HepG2 (cell line): ENCODE results near the gene ELP5. TPM values are rescaled to one million over a fixed set of nuclear protein-coding genes. Genes with fewer than 3 reads are reported as not detected.

ENCODE experiments used
- AGO1 ChIP-seq: fragments of 200-400 bp; formaldehyde crosslinking; IDR thresholded peaks from 2 replicates; pipeline ENCODE4 v1.6.1; 2017; ENCODE audit warnings: mild to moderate bottlenecking, low read depth, low read length, moderate library complexity; ENCODE audit not compliant: poor library complexity, severe bottlenecking
- DMTF1 ChIP-seq: sonication (generic); formaldehyde crosslinking; IDR thresholded peaks from 2 replicates; pipeline ENCODE4 v1.4.0; 2020; ENCODE audit warnings: mild to moderate bottlenecking, missing genetic modification reagents
- ETV5 ChIP-seq: IDR thresholded peaks from 2 replicates; pipeline ENCODE4 v1.6.1; 2018; ENCODE audit warnings: missing biosample characterization, missing genetic modification reagents, inconsistent platforms, borderline replicate concordance
- FOXJ3 ChIP-seq: sonication (generic); formaldehyde crosslinking; IDR thresholded peaks from 2 replicates; pipeline ENCODE4 v1.4.0; 2020; ENCODE audit warnings: missing genetic modification reagents, mild to moderate bottlenecking, borderline replicate concordance
- FOXP1 ChIP-seq, 2 experiments: fragments of 450-650 bp in 1 of 2; IDR thresholded peaks; 2 replicates each; pipeline ENCODE4 v1.6.1; 2017 to 2018; ENCODE audit warnings: antibody characterized with exemption in 1 of 2
- GATAD2A ChIP-seq: IDR thresholded peaks from 2 replicates; pipeline ENCODE4 v1.6.1; 2016
- GTF2F1 ChIP-seq: fragments of 150-350 bp; IDR thresholded peaks from 2 replicates; pipeline ENCODE4 v1.6.1; 2014; ENCODE audit warnings: low read length
- NFRKB ChIP-seq: fragments of 450-650 bp; IDR thresholded peaks from 2 replicates; pipeline ENCODE4 v1.6.1; 2017
- NFYC ChIP-seq: IDR thresholded peaks from 2 replicates; pipeline ENCODE4 v1.6.1; 2016; ENCODE audit warnings: missing genetic modification reagents, missing compliant biosample characterization
- PAWR ChIP-seq: sonication (generic); formaldehyde crosslinking; IDR thresholded peaks from 2 replicates; pipeline ENCODE4 v1.4.0; 2020; ENCODE audit warnings: missing genetic modification reagents, mild to moderate bottlenecking, borderline replicate concordance
- PAX8 ChIP-seq: sonication (generic); formaldehyde crosslinking; IDR thresholded peaks from 2 replicates; pipeline ENCODE4 v1.8.0; 2022; ENCODE audit warnings: mild to moderate bottlenecking, missing genetic modification reagents, borderline replicate concordance
- PRPF4 ChIP-seq: fragments of 200-400 bp; formaldehyde crosslinking; IDR thresholded peaks from 2 replicates; pipeline ENCODE4 v1.6.1; 2016; ENCODE audit warnings: low read length, low read depth; ENCODE audit not compliant: poor library complexity, severe bottlenecking
- SKI ChIP-seq: fragments of 450-650 bp; IDR thresholded peaks from one replicate; pipeline ENCODE4 v1.6.1; 2018; ENCODE audit warnings: mild to moderate bottlenecking; ENCODE audit not compliant: partially characterized antibody
- TFE3 ChIP-seq: IDR thresholded peaks from 2 replicates; pipeline ENCODE4 v1.6.1; 2016
- ZFAT ChIP-seq: sonication (generic); formaldehyde crosslinking; conservative IDR thresholded peaks from 2 replicates; pipeline ENCODE4 v1.8.1; 2023; ENCODE audit warnings: missing genetic modification reagents, inconsistent platforms
- ZFX ChIP-seq: sonication (generic); formaldehyde crosslinking; IDR thresholded peaks from 2 replicates; pipeline ENCODE4 v1.4.0; 2020; ENCODE audit warnings: mild to moderate bottlenecking, low read depth, missing genetic modification reagents, moderate library complexity
- ZNF282 ChIP-seq: fragments of 450-650 bp; IDR thresholded peaks from 2 replicates; pipeline ENCODE4 v1.6.1; 2018; ENCODE audit not compliant: partially characterized antibody
- ZNF615 ChIP-seq: sonication (generic); formaldehyde crosslinking; IDR thresholded peaks from 2 replicates; pipeline ENCODE4 v1.5.0; 2020; ENCODE audit warnings: mild to moderate bottlenecking, missing genetic modification reagents, borderline replicate concordance
- ZNF75D ChIP-seq: sonication (generic); formaldehyde crosslinking; IDR thresholded peaks from 2 replicates; pipeline ENCODE4 v1.8.1; 2023; ENCODE audit warnings: missing genetic modification reagents, mild to moderate bottlenecking, borderline replicate concordance
- ZNF83 ChIP-seq: sonication (generic); formaldehyde crosslinking; IDR thresholded peaks from 2 replicates; pipeline ENCODE4 v1.4.0; 2020; ENCODE audit warnings: missing genetic modification reagents, mild to moderate bottlenecking, borderline replicate concordance
- ZSCAN22 ChIP-seq: sonication (generic); formaldehyde crosslinking; IDR thresholded peaks from 2 replicates; pipeline ENCODE4 v1.4.0; 2020; ENCODE audit warnings: mild to moderate bottlenecking, missing genetic modification reagents
- ZSCAN9 ChIP-seq: IDR thresholded peaks from 2 replicates; pipeline ENCODE4 v1.6.1; 2016; ENCODE audit warnings: borderline replicate concordance
- polyA plus RNA-seq, 8 experiments: library from polyadenylated mRNA; depleted of rRNA in 3 of 8; stranded (reverse) in 7 of 8; unstranded in 1 of 8; fragments of >200 nt; fragmentation: Illumina TruSeq in 4 of 8; extraction: Trizol in 4 of 8; gene quantifications; 2 replicates each; pipeline versions ENCODE4 v1.2.1 to v1.2.3, GENCODE V29; 2011 to 2016; ENCODE audit warnings: low read depth in 4 of 8, missing spikeins in 1 of 8, mixed read lengths in 1 of 8; ENCODE audit not compliant: insufficient read depth in 1 of 8
- total RNA-seq, 5 experiments: library from RNA; depleted of rRNA; stranded (reverse); fragments of >200 nt; fragmentation: Illumina TruSeq; extraction: Trizol; gene quantifications; 2 replicates each; pipeline ENCODE4 v1.2.3, GENCODE V29; 2016; ENCODE audit warnings: low read depth in 1 of 5
- TF ChIP-seq, protein P1 (sequence below): sonication (generic); formaldehyde crosslinking; IDR thresholded peaks from 2 replicates; pipeline ENCODE4 v1.5.1; 2020; ENCODE audit warnings: missing genetic modification reagents, mild to moderate bottlenecking, borderline replicate concordance
- TF ChIP-seq, protein P2 (sequence below): sonication (generic); formaldehyde crosslinking; IDR thresholded peaks from 2 replicates; pipeline ENCODE4 v1.5.0; 2020; ENCODE audit warnings: missing genetic modification reagents

The ELP5 gene
- total and polyA plus RNA-seq, 2 of the 13 experiments (the other 11 are each of a cell fraction or from before 2014, with no cell fraction given), result 67.6 to 69.8 TPM

DNA sequence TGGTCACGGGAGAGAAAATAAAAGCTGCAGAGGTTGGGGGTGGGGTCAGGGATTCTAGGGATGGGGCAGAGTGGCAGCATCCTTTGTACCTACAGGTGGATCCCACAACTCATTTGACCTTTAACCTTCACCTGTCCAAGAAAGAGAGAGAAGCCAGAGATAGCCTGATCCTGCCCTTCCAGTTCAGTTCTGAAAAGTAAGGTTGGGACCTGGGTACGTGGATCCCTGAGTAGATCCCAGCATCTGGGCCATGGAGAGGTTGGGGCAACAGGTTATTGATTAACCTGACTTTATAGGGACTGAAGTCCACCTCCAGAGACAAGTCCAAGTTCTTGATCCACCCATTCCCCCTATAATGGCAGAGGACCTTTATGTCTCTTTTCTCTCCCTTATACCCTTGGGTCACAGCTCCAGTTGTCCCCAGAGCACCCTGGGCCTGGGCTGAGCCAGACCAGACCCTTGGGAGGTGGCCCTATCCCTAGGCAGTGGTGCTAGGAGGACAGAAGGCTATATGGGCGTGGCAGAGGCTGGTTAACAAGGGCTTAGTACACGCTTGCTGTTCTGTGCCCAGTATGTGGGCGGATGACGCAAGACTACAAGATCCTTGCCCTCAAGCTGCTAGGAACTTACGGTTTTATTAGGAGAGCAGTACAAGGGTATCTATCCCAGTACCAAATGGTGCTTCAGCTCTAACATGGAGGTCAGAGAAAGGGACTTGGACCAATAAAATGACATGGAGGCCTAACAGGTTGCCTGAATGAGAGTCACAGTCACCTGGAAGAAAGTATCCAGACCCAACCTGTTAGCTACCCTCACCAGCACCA is 6.9 kb downstream of the ELP5 start (continued):
- no peak for TF ChIP-seq DMTF1 (CRISPR knock-in tag)
- no peak for TF ChIP-seq PRPF4
- no peak for TF ChIP-seq ZFAT
- TF ChIP-seq PAWR (CRISPR knock-in tag), result no peak
- peak; percentile 86 for TF ChIP-seq GATAD2A (CRISPR knock-in tag)
- TF ChIP-seq ZNF75D (CRISPR knock-in tag), result no peak
- no peak for TF ChIP-seq NFYC
- no peak for TF ChIP-seq ZNF615
- peak; percentile 45; the same call in 1 of the 2 replicates for TF ChIP-seq ZFX (CRISPR knock-in tag)
- no peak for TF ChIP-seq PAX8 (CRISPR knock-in tag)
- no peak for TF ChIP-seq NFRKB
- TF ChIP-seq, protein P1, sequence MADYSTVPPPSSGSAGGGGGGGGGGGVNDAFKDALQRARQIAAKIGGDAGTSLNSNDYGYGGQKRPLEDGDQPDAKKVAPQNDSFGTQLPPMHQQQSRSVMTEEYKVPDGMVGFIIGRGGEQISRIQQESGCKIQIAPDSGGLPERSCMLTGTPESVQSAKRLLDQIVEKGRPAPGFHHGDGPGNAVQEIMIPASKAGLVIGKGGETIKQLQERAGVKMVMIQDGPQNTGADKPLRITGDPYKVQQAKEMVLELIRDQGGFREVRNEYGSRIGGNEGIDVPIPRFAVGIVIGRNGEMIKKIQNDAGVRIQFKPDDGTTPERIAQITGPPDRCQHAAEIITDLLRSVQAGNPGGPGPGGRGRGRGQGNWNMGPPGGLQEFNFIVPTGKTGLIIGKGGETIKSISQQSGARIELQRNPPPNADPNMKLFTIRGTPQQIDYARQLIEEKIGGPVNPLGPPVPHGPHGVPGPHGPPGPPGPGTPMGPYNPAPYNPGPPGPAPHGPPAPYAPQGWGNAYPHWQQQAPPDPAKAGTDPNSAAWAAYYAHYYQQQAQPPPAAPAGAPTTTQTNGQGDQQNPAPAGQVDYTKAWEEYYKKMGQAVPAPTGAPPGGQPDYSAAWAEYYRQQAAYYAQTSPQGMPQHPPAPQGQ (CRISPR knock-in tag), result no peak
- TF ChIP-seq ETV5 (CRISPR knock-in tag), result no peak; the same call in 1 of the 2 replicates
- TF ChIP-seq GTF2F1, result no peak
- no peak for TF ChIP-seq ZNF282
- TF ChIP-seq ZSCAN9 (CRISPR knock-in tag), result no peak
- TF ChIP-seq ZNF83 (CRISPR knock-in tag), result no peak
- TF ChIP-seq TFE3, result no peak
- no peak for TF ChIP-seq FOXJ3 (CRISPR knock-in tag)
- no peak for TF ChIP-seq ZSCAN22 (CRISPR knock-in tag)
- peak; percentile 95 for TF ChIP-seq SKI
- TF ChIP-seq FOXP1 (IDR thresholded peaks at IDR 0.05), result no peak
- TF ChIP-seq FOXP1 (CRISPR knock-in tag; IDR thresholded peaks at IDR 0.05), result peak; percentile 30; the same call in 1 of the 2 replicates
- TF ChIP-seq, protein P2, sequence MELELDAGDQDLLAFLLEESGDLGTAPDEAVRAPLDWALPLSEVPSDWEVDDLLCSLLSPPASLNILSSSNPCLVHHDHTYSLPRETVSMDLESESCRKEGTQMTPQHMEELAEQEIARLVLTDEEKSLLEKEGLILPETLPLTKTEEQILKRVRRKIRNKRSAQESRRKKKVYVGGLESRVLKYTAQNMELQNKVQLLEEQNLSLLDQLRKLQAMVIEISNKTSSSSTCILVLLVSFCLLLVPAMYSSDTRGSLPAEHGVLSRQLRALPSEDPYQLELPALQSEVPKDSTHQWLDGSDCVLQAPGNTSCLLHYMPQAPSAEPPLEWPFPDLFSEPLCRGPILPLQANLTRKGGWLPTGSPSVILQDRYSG (CRISPR knock-in tag), result no peak
- no peak for TF ChIP-seq AGO1
